Esophagus (tissue), 2 donors: ENCODE data around the gene ATP8B1. TPM values are rescaled to one million over a fixed set of nuclear protein-coding genes. Genes with fewer than 3 reads are reported as not detected.

Experiments used
- H3K27ac ChIP-seq, 2 donors: one replicate each; pipeline ENCODE4 v1.5.1; 2013; ENCODE audit warnings: low read depth in 2 of 2, mild to moderate bottlenecking in 2 of 2, inconsistent platforms in 1 of 2, low read length in 1 of 2, moderate library complexity in 1 of 2
- H3K27me3 ChIP-seq, 2 donors: one replicate each; pipeline ENCODE4 v1.6.1; 2013; ENCODE audit warnings: low read length in 2 of 2, control low read depth in 1 of 2, mild to moderate bottlenecking in 1 of 2; ENCODE audit not compliant: insufficient read depth in 2 of 2, control insufficient read depth in 1 of 2
- H3K36me3 ChIP-seq, 2 donors: one replicate each; pipeline ENCODE4 v1.6.1; 2013; ENCODE audit warnings: low read length in 1 of 2; ENCODE audit not compliant: control insufficient read depth in 2 of 2, insufficient read depth in 2 of 2
- H3K4me1 ChIP-seq, 2 donors: one replicate each; pipeline ENCODE4 v1.6.1; 2013; ENCODE audit warnings: low read length in 1 of 2; ENCODE audit not compliant: control insufficient read depth in 2 of 2, insufficient read depth in 2 of 2
- H3K4me3 ChIP-seq, 2 donors: one replicate each; pipeline ENCODE4 v1.5.1; 2013; ENCODE audit warnings: low read length in 2 of 2, mild to moderate bottlenecking in 2 of 2, low read depth in 1 of 2, moderate library complexity in 1 of 2
- H3K9me3 ChIP-seq, 2 donors: one replicate each; pipeline ENCODE4 v1.6.1; 2013; ENCODE audit warnings: mild to moderate bottlenecking in 2 of 2, low read depth in 1 of 2, low read length in 1 of 2, moderate library complexity in 1 of 2; ENCODE audit not compliant: control insufficient read depth in 2 of 2, insufficient read depth in 1 of 2
- WGBS, 2 donors: extraction: QIAGEN DNeasy Blood & Tissue Kit; methylation state at CpG; one replicate each; pipeline ENCODE4 v1.1.7; 2013; 5-methylcytosine and 5-hydroxymethylcytosine counted together
- polyA plus RNA-seq, 2 donors: library from polyadenylated mRNA; stranded (reverse); fragments of 200-250 nt; gene quantifications; one replicate each; pipeline ENCODE4 v1.2.3, GENCODE V29; 2013
- donor health status: healthy with polysubstance abuse.
- donor health status: Bipolar disorder and iron deficiency.

Gene ATP8B1
- polyA plus RNA-seq, 2 donors: 8.0 to 12.9 TPM

- Histone ChIP-seq H3K4me1 (peaks cover 0 to 7% of the 10 kb centered on the region in 2 donors), H3K27ac (no peak overlapping the region), H3K4me3 (no peak overlapping the region), H3K27me3 (no peaks in the 10 kb centered on the region), H3K9me3 (no peaks in the 10 kb centered on the region), H3K36me3 (peaks cover 0 to 2% of the 10 kb centered on the region in 2 donors)
- WGBS, 2 donors: 64 to 79% methylated on average over 3 of the region's 3 CpGs
These were observed 5.9 kb downstream of the ATP8B1 start for GRCh38 chr18:57797209-57797651.

- Histone ChIP-seq H3K27me3 (no peaks in the 10 kb centered on the region), H3K9me3 (no peaks in the 10 kb centered on the region), H3K4me1 (peaks cover 0 to 7% of the 10 kb centered on the region in 2 donors), H3K4me3 (no peak overlapping the region), H3K36me3 (peaks cover 0 to 2% of the 10 kb centered on the region in 2 donors), H3K27ac (no peak overlapping the region)
- WGBS, 2 donors: 93 to 95% methylated on average over 4 of the region's 4 CpGs
These were observed 8.0 kb downstream of the ATP8B1 start for GRCh38 chr18:57794951-57795728.

GRCh38 chr18:57793302-57793986, 9.7 kb downstream of the ATP8B1 start:
- Histone ChIP-seq H3K27me3 (no peaks in the 10 kb centered on the region), H3K4me3 (no peak overlapping the region), H3K4me1 (peaks cover 0 to 8% of the 10 kb centered on the region in 2 donors), H3K36me3 (peaks cover 0 to 2% of the 10 kb centered on the region in 2 donors), H3K9me3 (no peaks in the 10 kb centered on the region), H3K27ac (peak overlapping the region; percentile 70 to 84)
- 53 to 62% methylated on average over 3 of the region's 3 CpGs for WGBS, 2 donors

DNA sequence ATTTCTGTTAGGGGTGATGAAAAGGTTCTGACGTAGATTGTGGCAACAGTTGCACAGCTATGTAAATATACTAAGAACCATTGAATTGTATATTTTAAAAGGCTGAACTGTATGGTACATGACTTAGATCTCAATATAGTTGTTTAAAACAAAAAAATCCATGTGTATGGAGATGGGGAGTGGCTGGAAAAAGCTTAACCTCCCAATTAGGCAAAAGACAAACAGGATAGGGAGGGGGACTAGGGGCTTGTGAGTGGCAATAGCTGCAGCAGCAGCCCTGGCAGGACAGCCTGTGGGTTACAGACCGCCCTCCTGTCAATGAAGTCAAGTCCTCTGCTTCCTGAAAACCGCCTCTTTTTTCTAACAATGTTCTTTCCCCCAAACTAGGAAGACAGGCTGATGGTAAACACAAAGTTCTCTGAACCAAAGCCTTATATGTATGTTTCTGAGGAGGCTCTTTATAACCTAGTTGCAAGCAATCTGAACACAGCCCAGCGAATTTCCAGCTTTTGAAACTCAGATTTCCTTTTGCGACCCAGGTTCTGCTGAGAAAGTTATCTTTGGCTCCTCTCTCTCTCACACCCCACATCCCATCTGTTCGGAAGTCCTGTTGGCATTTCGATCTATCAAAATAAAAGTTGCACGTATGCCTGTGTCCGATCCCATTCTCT, 10.3 kb downstream of the ATP8B1 start:
- Histone ChIP-seq H3K4me3 (no peak overlapping the region), H3K27ac (peak overlapping the region; percentile 70 to 84), H3K4me1 (peaks cover 0 to 8% of the 10 kb centered on the region in 2 donors), H3K36me3 (peaks cover 0 to 2% of the 10 kb centered on the region in 2 donors), H3K9me3 (no peaks in the 10 kb centered on the region), H3K27me3 (no peaks in the 10 kb centered on the region)
- 41 to 51% methylated on average over 9 of the region's 9 CpGs for WGBS, 2 donors

DNA sequence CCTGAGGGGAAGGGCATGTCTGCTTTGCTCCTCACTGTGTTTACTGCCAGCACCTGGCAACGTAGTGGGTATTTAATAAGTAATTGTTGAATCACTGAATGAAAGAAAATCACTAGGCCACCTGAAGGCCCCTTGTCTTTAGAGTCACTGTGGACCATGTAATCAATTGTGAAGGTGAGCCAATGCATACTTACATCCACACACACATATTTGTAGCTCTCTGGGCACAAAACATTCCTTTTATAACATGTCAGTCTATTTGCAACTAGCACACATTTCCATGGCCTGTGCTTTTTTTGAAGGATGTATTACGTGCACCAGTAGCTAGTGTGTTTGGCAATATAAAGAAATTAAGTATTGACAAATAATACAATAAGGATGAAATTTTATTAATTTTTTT, 11.2 kb downstream of the ATP8B1 start:
- Histone ChIP-seq H3K27ac (peak overlapping the region in 1 of 2 donors; percentile 18), H3K9me3 (no peaks in the 10 kb centered on the region), H3K27me3 (no peaks in the 10 kb centered on the region), H3K4me3 (no peak overlapping the region), H3K4me1 (peaks cover 0 to 8% of the 10 kb centered on the region in 2 donors), H3K36me3 (peaks cover 0 to 2% of the 10 kb centered on the region in 2 donors)
- 59% methylated on average over 2 of the region's 2 CpGs for WGBS, 2 donors

DNA sequence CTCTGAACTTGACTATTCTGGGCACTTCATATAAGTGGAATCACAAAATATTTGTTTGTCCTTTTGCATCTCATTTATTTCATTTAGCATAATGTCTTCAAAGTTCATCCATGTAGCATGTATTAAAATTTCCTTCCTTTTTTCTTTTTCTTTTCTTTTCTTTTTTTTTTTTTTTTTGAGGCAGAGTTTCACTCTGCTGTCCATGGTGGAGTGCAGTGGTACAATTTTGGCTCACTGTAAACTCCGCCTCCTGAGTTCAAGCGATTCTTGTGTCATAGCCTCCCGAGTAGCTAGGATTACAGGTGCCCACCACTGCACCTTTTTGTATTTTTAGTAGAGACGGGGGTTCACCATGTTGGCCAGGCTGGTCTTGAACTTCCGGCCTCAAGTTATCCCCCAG, 11.9 kb downstream of the ATP8B1 start:
- Histone ChIP-seq H3K36me3 (peaks cover 0 to 2% of the 10 kb centered on the region in 2 donors), H3K27me3 (no peaks in the 10 kb centered on the region), H3K4me3 (no peak overlapping the region), H3K27ac (no peak overlapping the region), H3K9me3 (no peaks in the 10 kb centered on the region), H3K4me1 (peaks cover 0 to 8% of the 10 kb centered on the region in 2 donors)
- WGBS, 2 donors: 78 to 84% methylated on average over 5 of the region's 5 CpGs

GRCh38 chr18:57790316-57790715, 12.8 kb downstream of the ATP8B1 start:
- H3K27me3 ChIP-seq: no peaks in the 10 kb centered on the region
- H3K4me1 ChIP-seq: peaks cover 0 to 8% of the 10 kb centered on the region in 2 donors
- peaks cover 0 to 2% of the 10 kb centered on the region in 2 donors for H3K36me3 ChIP-seq
- no peaks in the 10 kb centered on the region for H3K9me3 ChIP-seq
- WGBS, 2 donors: 96 to 97% methylated on average over 4 of the region's 4 CpGs
- no peak overlapping the region for H3K4me3 ChIP-seq
- no peak overlapping the region for H3K27ac ChIP-seq

DNA sequence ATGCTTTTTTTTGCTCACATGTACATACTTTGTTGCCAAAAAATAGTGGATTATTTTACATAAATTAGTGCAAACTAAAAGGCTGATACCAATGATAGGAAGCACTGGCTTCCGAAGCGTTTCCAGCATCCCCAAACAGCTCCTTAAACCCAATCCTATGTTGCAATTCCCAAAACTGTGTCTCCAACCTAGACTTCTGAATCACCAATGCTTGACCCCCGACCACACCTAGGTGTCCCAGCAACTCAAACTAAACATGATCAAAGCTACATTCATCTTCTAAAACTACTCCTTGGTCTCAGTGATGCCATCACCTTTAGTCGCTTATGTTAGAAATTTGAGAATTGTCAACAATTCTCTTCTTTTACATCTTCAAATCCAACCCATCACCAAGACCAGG, 13.4 kb downstream of the ATP8B1 start:
- no peak overlapping the region for H3K4me3 ChIP-seq
- H3K27ac ChIP-seq: peak overlapping the region in 1 of 2 donors; percentile 79
- no peaks in the 10 kb centered on the region for H3K27me3 ChIP-seq
- H3K4me1 ChIP-seq: peaks cover 0 to 8% of the 10 kb centered on the region in 2 donors
- peaks cover 0 to 2% of the 10 kb centered on the region in 2 donors for H3K36me3 ChIP-seq
- H3K9me3 ChIP-seq: no peaks in the 10 kb centered on the region
- 83 to 84% methylated on average over 4 of the region's 4 CpGs for WGBS, 2 donors

GRCh38 chr18:57789090-57789489, 14.0 kb downstream of the ATP8B1 start:
- Histone ChIP-seq H3K27me3 (no peaks in the 10 kb centered on the region), H3K4me1 (peaks cover 0 to 7% of the 10 kb centered on the region in 2 donors), H3K36me3 (peaks cover 0 to 2% of the 10 kb centered on the region in 2 donors), H3K27ac (peak overlapping the region; percentile 39 to 79), H3K9me3 (no peaks in the 10 kb centered on the region), H3K4me3 (no peak overlapping the region)
- 12 to 14% methylated on average over 6 of the region's 6 CpGs for WGBS, 2 donors
